IMR-90 (cell line): ENCODE data around the gene ATP5F1D.

Experiments used
- CEBPB ChIP-seq: IDR thresholded peaks from 2 replicates; pipeline ENCODE4 v1.6.1; 2012; ENCODE audit warnings: low read depth, low read length, improper control_type of control experiment
- NFE2L2 ChIP-seq: fragments of 150-350 bp; IDR thresholded peaks from 2 replicates; pipeline ENCODE4 v1.6.1; 2016; ENCODE audit warnings: low read depth, mild to moderate bottlenecking, low read length
- POLR2A ChIP-seq: IDR thresholded peaks from 2 replicates; pipeline ENCODE4 v1.6.1; 2012; ENCODE audit warnings: mild to moderate bottlenecking, low read depth, low read length
- RFX5 ChIP-seq: IDR thresholded peaks from 2 replicates; pipeline ENCODE4 v1.8.0; 2012; ENCODE audit warnings: low read depth, mild to moderate bottlenecking, low read length, moderate library complexity
- USF2 ChIP-seq: fragments of 150-350 bp; IDR thresholded peaks from 2 replicates; pipeline ENCODE4 v1.6.1; 2017; ENCODE audit warnings: mild to moderate bottlenecking, antibody characterized with exemption, low read length, low read depth
- TF ChIP-seq, protein P1 (sequence below): conservative IDR thresholded peaks from 2 replicates; pipeline ENCODE4 v1.5.1; 2012; ENCODE audit warnings: mild to moderate bottlenecking, low read depth, low read length, improper control_type of control experiment

GRCh38 chr19:1273263-1274041 lies 31.9 kb downstream of the ATP5F1D start:
- TF ChIP-seq, protein P1, sequence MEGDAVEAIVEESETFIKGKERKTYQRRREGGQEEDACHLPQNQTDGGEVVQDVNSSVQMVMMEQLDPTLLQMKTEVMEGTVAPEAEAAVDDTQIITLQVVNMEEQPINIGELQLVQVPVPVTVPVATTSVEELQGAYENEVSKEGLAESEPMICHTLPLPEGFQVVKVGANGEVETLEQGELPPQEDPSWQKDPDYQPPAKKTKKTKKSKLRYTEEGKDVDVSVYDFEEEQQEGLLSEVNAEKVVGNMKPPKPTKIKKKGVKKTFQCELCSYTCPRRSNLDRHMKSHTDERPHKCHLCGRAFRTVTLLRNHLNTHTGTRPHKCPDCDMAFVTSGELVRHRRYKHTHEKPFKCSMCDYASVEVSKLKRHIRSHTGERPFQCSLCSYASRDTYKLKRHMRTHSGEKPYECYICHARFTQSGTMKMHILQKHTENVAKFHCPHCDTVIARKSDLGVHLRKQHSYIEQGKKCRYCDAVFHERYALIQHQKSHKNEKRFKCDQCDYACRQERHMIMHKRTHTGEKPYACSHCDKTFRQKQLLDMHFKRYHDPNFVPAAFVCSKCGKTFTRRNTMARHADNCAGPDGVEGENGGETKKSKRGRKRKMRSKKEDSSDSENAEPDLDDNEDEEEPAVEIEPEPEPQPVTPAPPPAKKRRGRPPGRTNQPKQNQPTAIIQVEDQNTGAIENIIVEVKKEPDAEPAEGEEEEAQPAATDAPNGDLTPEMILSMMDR = no peak
- TF ChIP-seq NFE2L2 (no peak), RFX5 (no peak), CEBPB (no peak), USF2 (no peak), POLR2A (peak; percentile 19; the same call in 1 of the 2 replicates)
